Mesendoderm (in vitro differentiated cells): ENCODE measurements around the gene PDE11A.

Experiments used
- DNase-seq: peaks from one replicate; pipeline ENCODE4 v3.0.0; 2013
- H2AK5ac ChIP-seq: 2 replicates; pipeline ENCODE4 v1.6.1; 2013; ENCODE audit warnings: low read length, inconsistent platforms
- H2BK120ac ChIP-seq: 2 replicates; pipeline ENCODE4 v1.6.1; 2013; ENCODE audit warnings: low read depth, mild to moderate bottlenecking, low read length, moderate library complexity, mixed read lengths
- H2BK15ac ChIP-seq: replicated peaks from 2 replicates; pipeline ENCODE4 v1.6.1; 2013; ENCODE audit warnings: low read depth, mild to moderate bottlenecking, moderate library complexity
- H2BK5ac ChIP-seq: 2 replicates; pipeline ENCODE4 v1.6.1; 2013; ENCODE audit warnings: low read length, inconsistent platforms
- H3K18ac ChIP-seq: 2 replicates; pipeline ENCODE4 v1.6.1; 2013; ENCODE audit warnings: mild to moderate bottlenecking, low read length, mixed read lengths
- H3K23ac ChIP-seq: one replicate; pipeline ENCODE4 v1.6.1; 2013; ENCODE audit warnings: low read length
- H3K27ac ChIP-seq: 2 replicates; pipeline ENCODE4 v1.5.1; 2013; ENCODE audit warnings: low read depth, mild to moderate bottlenecking, inconsistent platforms, low read length, moderate library complexity
- H3K27me3 ChIP-seq: 2 replicates; pipeline ENCODE4 v1.6.1; 2013; ENCODE audit warnings: low read length, control low read depth, mild to moderate bottlenecking, inconsistent platforms; ENCODE audit not compliant: insufficient read depth, poor library complexity
- H3K36me3 ChIP-seq: 2 replicates; pipeline ENCODE4 v1.6.1; 2013; ENCODE audit warnings: low read length, inconsistent platforms; ENCODE audit not compliant: control insufficient read depth, insufficient read depth
- H3K4ac ChIP-seq: one replicate; pipeline ENCODE4 v1.6.1; 2013; ENCODE audit warnings: low read depth, mild to moderate bottlenecking, low read length, moderate library complexity
- H3K4me1 ChIP-seq: 2 replicates; pipeline ENCODE4 v1.6.1; 2013; ENCODE audit warnings: low read depth, low read length, inconsistent platforms; ENCODE audit not compliant: control insufficient read depth
- H3K4me2 ChIP-seq: 2 replicates; pipeline ENCODE4 v1.6.1; 2013; ENCODE audit warnings: low read length
- H3K4me3 ChIP-seq: 2 replicates; pipeline ENCODE4 v1.5.1; 2013; ENCODE audit warnings: mild to moderate bottlenecking, low read length
- H3K56ac ChIP-seq: one replicate; pipeline ENCODE4 v1.6.1; 2013; ENCODE audit warnings: low read length
- H3K79me1 ChIP-seq: 2 replicates; pipeline ENCODE4 v1.6.1; 2013; ENCODE audit warnings: low read length, inconsistent platforms
- H3K79me2 ChIP-seq: 2 replicates; pipeline ENCODE4 v1.6.1; 2013; ENCODE audit warnings: mild to moderate bottlenecking, low read length; ENCODE audit not compliant: control insufficient read depth, insufficient read depth
- H3K9ac ChIP-seq: 2 replicates; pipeline ENCODE4 v1.6.1; 2013; ENCODE audit warnings: low read length, inconsistent platforms
- H4K5ac ChIP-seq: one replicate; pipeline ENCODE4 v1.6.1; 2013; ENCODE audit warnings: low read length
- H4K8ac ChIP-seq: one replicate; pipeline ENCODE4 v1.6.1; 2013; ENCODE audit warnings: low read depth, mild to moderate bottlenecking, control low read depth, low read length, moderate library complexity
- WGBS: extraction: QIAGEN DNeasy Blood & Tissue Kit; methylation state at CpG from one replicate; pipeline ENCODE4 v1.1.7; 2013; ENCODE audit warnings: low lambda C conversion rate, missing lambda C conversion rate; ENCODE audit not compliant: insufficient coverage; ENCODE audit errors: extremely low coverage; 5-methylcytosine and 5-hydroxymethylcytosine counted together

PDE11A gene

DNA sequence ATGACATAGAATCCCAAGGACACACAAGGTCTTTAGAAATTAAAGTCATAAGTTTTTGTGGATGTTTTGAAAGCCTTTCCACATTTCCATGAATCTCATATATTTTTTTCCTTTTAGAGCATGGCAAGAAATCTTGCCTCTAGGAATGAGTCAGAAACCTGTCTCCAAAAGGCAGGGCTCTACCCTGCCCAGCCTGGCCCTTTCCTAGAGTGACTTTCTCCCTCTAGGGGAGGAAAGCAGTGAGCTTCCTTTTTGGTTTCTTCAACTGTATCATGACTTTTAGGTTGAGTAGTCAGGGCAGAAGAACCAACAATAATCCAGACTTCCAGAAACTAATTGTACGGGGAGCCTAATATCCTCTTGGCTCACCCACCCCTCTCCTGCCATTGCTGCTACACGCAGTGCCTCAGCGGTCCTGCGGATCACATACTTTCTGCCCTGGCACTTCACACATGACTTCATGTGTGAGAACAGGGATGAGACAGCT, 379.8 kb downstream of the PDE11A start:
- no peak overlapping the region for H4K5ac ChIP-seq

DNA sequence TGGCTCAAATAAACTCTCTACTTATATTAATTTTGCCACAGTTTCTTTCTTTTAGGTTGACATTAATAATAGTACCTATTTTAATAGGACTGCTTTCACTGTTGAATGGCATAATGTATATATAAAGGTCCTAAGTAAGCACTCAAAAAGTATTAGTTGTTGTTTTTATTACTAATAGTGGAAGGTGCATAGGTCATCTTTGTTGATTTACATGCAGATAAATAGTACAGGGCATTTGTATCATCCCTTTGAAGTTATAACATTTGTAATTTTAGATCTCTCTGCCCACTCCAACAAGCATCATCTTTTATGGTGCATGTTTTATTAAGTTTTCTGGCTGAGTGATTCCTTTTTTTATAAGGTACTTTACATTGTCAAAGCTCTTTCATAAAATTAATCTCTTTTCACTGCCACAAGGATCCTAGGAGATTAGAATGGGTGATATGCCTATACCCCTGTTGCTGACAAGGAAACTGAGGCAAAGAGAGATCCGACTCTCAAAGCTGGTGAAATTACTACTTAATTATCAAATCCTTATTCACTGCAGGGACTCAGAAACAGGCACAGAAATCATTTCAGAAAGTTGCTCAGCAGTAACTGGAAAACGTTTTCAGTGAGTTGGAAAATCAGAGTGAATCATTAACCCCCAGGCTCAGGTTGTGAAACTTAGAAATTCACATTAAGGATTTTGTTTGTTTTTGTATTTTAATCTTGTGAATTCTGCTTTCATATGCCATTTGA, 380.4 kb downstream of the PDE11A start:
- no peak overlapping the region for H2BK5ac ChIP-seq
- no CpG with 5 or more reads among the region's 2 CpGs for WGBS
- DNase-seq, result no peak
- H2BK120ac ChIP-seq, result no peak overlapping the region
- H4K8ac ChIP-seq, result no peak overlapping the region
- no peaks in the 10 kb centered on the region for H3K79me1 ChIP-seq
- H3K27ac ChIP-seq, result no peak overlapping the region
- H3K23ac ChIP-seq, result no peak overlapping the region
- H3K4ac ChIP-seq, result no peak overlapping the region
- no peak overlapping the region for H4K5ac ChIP-seq
- H3K36me3 ChIP-seq, result no peaks in the 10 kb centered on the region
- no peaks in the 10 kb centered on the region for H3K4me1 ChIP-seq
- no peak overlapping the region for H3K9ac ChIP-seq
- no peaks in the 10 kb centered on the region for H3K79me2 ChIP-seq
- H2BK15ac ChIP-seq, result no peak overlapping the region
- H3K18ac ChIP-seq, result no peak overlapping the region
- H3K4me3 ChIP-seq, result no peak overlapping the region
- H3K27me3 ChIP-seq, result no peaks in the 10 kb centered on the region
- no peak overlapping the region for H3K4me2 ChIP-seq
- no peak overlapping the region for H3K56ac ChIP-seq
- H2AK5ac ChIP-seq, result no peak overlapping the region

More for the DNA sequence above, 379.8 kb downstream of the PDE11A start:
- Histone ChIP-seq H3K9ac (no peak overlapping the region), H2AK5ac (no peak overlapping the region), H3K23ac (no peak overlapping the region), H2BK120ac (no peak overlapping the region), H3K27me3 (no peaks in the 10 kb centered on the region), H3K4me1 (no peaks in the 10 kb centered on the region), H3K4ac (no peak overlapping the region), H3K56ac (no peak overlapping the region), H3K79me1 (no peaks in the 10 kb centered on the region), H2BK5ac (no peak overlapping the region), H4K8ac (no peak overlapping the region), H3K4me2 (no peak overlapping the region), H3K4me3 (no peak overlapping the region), H3K18ac (no peak overlapping the region), H3K27ac (no peak overlapping the region), H3K79me2 (no peaks in the 10 kb centered on the region), H2BK15ac (no peak overlapping the region), H3K36me3 (no peaks in the 10 kb centered on the region)
- WGBS, result no CpG with 5 or more reads among the region's 4 CpGs
- DNase-seq, result peak; percentile 60

DNA sequence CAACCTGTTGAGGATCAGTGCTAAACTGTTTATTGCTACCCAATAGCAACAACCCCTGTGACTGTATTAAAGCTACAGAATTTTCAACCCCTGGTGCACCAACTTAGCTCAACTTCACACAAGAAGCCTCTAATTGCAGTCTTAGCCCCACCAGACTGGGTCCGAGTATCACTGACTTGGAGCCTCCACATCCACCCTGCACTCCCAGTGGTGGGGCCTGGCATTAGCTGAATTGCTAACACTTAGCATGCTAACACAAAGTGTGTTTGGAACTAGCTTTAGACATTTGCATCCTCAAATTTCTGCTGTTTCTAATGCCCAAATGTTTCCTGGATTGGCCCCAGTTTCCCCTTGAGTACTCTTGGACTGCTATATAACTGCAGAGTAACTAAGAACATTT, 381.4 kb downstream of the PDE11A start:
- no peak overlapping the region for H2AK5ac ChIP-seq
- no peak overlapping the region for H2BK120ac ChIP-seq
- H3K18ac ChIP-seq, result no peak overlapping the region
- H3K27ac ChIP-seq, result no peak overlapping the region
- no peak overlapping the region for H3K4me2 ChIP-seq
- no peak overlapping the region for H3K4me3 ChIP-seq
- no peak for DNase-seq
- no peak overlapping the region for H3K9ac ChIP-seq
- H3K27me3 ChIP-seq, result no peaks in the 10 kb centered on the region
- no peaks in the 10 kb centered on the region for H3K36me3 ChIP-seq
- H2BK5ac ChIP-seq, result no peak overlapping the region
- H4K8ac ChIP-seq, result no peak overlapping the region
- H3K4ac ChIP-seq, result no peak overlapping the region
- H4K5ac ChIP-seq, result no peak overlapping the region
- no peak overlapping the region for H3K56ac ChIP-seq
- H3K79me2 ChIP-seq, result no peaks in the 10 kb centered on the region
- H3K23ac ChIP-seq, result no peak overlapping the region
- WGBS, result no CpG with 5 or more reads among the region's 1 CpG
- no peaks in the 10 kb centered on the region for H3K79me1 ChIP-seq
- no peak overlapping the region for H2BK15ac ChIP-seq
- no peaks in the 10 kb centered on the region for H3K4me1 ChIP-seq

DNA sequence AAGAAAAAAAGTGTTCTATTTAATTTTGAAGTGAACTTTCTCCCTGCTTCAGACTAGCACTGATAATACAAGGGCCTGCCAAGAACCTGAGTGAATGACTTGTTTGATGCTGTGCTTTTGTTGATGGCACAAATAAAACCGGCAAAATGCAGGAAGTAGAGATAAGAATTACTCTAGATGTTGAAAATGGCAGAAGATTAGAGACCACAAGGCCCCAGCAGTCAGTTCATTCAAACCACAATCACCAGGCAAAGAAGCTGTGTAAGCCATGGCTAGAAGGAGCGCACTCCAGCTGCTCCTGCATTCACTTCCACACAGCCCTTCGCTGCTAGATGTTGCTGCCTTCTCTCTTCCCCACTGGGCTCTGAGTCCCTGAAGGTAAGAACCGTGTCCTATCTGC, 383.0 kb downstream of the PDE11A start:
- no peak overlapping the region for H4K5ac ChIP-seq
- no peak overlapping the region for H3K9ac ChIP-seq
- no peak overlapping the region for H3K23ac ChIP-seq
- no peak overlapping the region for H3K56ac ChIP-seq
- H2AK5ac ChIP-seq, result no peak overlapping the region
- H2BK5ac ChIP-seq, result no peak overlapping the region
- H3K4ac ChIP-seq, result no peak overlapping the region
- no peak overlapping the region for H2BK120ac ChIP-seq
- H2BK15ac ChIP-seq, result no peak overlapping the region
- H3K18ac ChIP-seq, result no peak overlapping the region
- H3K4me1 ChIP-seq, result no peaks in the 10 kb centered on the region
- H4K8ac ChIP-seq, result no peak overlapping the region
- no peaks in the 10 kb centered on the region for H3K79me2 ChIP-seq
- no peaks in the 10 kb centered on the region for H3K36me3 ChIP-seq
- no CpG with 5 or more reads among the region's 4 CpGs for WGBS
- H3K79me1 ChIP-seq, result no peaks in the 10 kb centered on the region
- no peak overlapping the region for H3K4me2 ChIP-seq
- H3K27ac ChIP-seq, result no peak overlapping the region
- DNase-seq, result no peak
- H3K4me3 ChIP-seq, result no peak overlapping the region
- no peaks in the 10 kb centered on the region for H3K27me3 ChIP-seq

DNA sequence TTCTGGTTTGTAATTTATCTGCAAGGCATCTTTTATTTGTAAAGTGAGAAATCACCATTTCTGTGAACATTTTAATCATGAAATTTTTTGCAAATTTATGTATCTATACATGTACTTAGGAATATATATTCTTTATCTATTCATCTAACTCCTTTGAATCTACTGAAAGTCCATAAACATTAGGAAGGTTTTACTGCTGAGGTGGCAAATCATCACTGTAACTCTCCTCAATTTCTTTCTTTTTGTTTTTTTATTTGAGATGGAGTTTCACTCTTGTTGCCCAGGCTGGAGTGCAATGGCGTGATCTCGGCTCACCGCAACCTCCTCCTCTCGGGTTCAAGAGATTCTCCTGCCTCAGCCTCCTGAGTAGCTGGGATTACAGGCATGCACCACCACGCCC, 383.7 kb downstream of the PDE11A start:
- no peak overlapping the region for H4K8ac ChIP-seq
- H2BK15ac ChIP-seq, result no peak overlapping the region
- H2BK120ac ChIP-seq, result no peak overlapping the region
- H3K56ac ChIP-seq, result no peak overlapping the region
- no CpG with 5 or more reads among the region's 5 CpGs for WGBS
- no peaks in the 10 kb centered on the region for H3K27me3 ChIP-seq
- no peak for DNase-seq
- no peak overlapping the region for H2BK5ac ChIP-seq
- no peak overlapping the region for H3K9ac ChIP-seq
- no peaks in the 10 kb centered on the region for H3K4me1 ChIP-seq
- H3K4me3 ChIP-seq, result no peak overlapping the region
- no peak overlapping the region for H3K27ac ChIP-seq
- no peak overlapping the region for H3K18ac ChIP-seq
- H4K5ac ChIP-seq, result no peak overlapping the region
- H3K4me2 ChIP-seq, result no peak overlapping the region
- no peaks in the 10 kb centered on the region for H3K79me1 ChIP-seq
- H3K23ac ChIP-seq, result no peak overlapping the region
- H3K36me3 ChIP-seq, result no peaks in the 10 kb centered on the region
- H3K79me2 ChIP-seq, result no peaks in the 10 kb centered on the region
- no peak overlapping the region for H2AK5ac ChIP-seq
- H3K4ac ChIP-seq, result no peak overlapping the region

DNA sequence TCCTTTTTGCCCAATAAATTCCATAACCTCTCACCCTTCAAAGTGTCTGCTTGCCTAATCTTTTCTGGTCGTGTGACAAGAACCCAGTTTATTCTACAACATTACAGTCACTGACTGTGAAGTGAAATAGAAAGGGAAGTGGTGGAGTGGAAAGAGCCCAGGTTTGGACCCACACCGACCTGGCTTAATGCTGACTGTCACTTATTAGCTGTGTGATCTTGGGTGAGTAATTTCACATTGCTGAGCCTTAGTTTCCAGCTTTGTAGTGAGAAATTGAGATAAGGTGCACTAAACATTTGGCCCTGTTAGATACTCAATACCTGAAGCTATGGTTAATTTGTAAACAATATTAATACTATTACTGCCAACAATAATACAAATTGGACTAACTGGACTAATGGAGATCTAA, 388.9 kb downstream of the PDE11A start:
- Histone ChIP-seq H3K36me3 (no peaks in the 10 kb centered on the region), H3K27me3 (no peaks in the 10 kb centered on the region), H2BK5ac (no peak overlapping the region), H2AK5ac (no peak overlapping the region), H3K9ac (no peak overlapping the region), H2BK15ac (no peak overlapping the region), H3K27ac (no peak overlapping the region), H3K56ac (no peak overlapping the region), H3K4me2 (no peak overlapping the region), H3K4me3 (no peak overlapping the region), H3K4me1 (peaks cover 12% of the 10 kb centered on the region), H3K79me2 (no peaks in the 10 kb centered on the region), H4K8ac (no peak overlapping the region), H4K5ac (no peak overlapping the region), H3K4ac (no peak overlapping the region), H3K79me1 (no peaks in the 10 kb centered on the region), H2BK120ac (no peak overlapping the region), H3K18ac (no peak overlapping the region), H3K23ac (no peak overlapping the region)
- no CpG with 5 or more reads among the region's 2 CpGs for WGBS
- DNase-seq, result no peak
